Measurements from ENCODE around the gene COPS4. TPM values are rescaled to one million over a fixed set of nuclear protein-coding genes. Genes with fewer than 3 reads are reported as not detected.

COPS4 gene
- polyA plus RNA-seq, 1 donor (not counting 4 experiments of a cell fraction or from before 2014, with no cell fraction given) = 50.2 TPM

- no peaks in the 10 kb centered on the region for H3K9me1 ChIP-seq (ENCODE audit: control insufficient read depth, extremely low read depth, insufficient read depth, low read length)
- dilution Hi-C loops (cut with MboI; ENCODE audit: extremely low pct_ligation_motif_present, low sequenced_read_pairs) = no loop called here
These were observed 9.4 kb upstream of the COPS4 start for GRCh38 chr4:83025563-83025962.

GRCh38 chr4:83028976-83029375, 6.0 kb upstream of the COPS4 start:
- H3K9ac ChIP-seq (ENCODE audit: control insufficient read depth, extremely low read depth, insufficient read depth, low read length) = no peak overlapping the region
- no peaks in the 10 kb centered on the region for H4K20me1 ChIP-seq (ENCODE audit: control insufficient read depth, extremely low read depth, insufficient read depth, low read length)
- FAIRE-seq (no peak), DNase-seq (ENCODE audit: low read depth, low spot score) (no peak)
- no peak overlapping the region for H3K27ac ChIP-seq (ENCODE audit: control insufficient read depth, insufficient read depth, low read length)
- H3K9me1 ChIP-seq (ENCODE audit: control insufficient read depth, extremely low read depth, insufficient read depth, low read length) = no peaks in the 10 kb centered on the region
- H3K9me3 ChIP-seq (ENCODE audit: control insufficient read depth, low read depth, low read length) = no peaks in the 10 kb centered on the region
- TF ChIP-seq EZH2 (IDR thresholded peaks at IDR 0.05; ENCODE audit: low read length) (no peak), CTCF (optimal IDR thresholded peaks at IDR 0.05 in 1 of 3, IDR thresholded peaks at IDR 0.05 in 1 of 3, conservative IDR thresholded peaks at IDR 0.05 in 1 of 3; ENCODE audit: extremely low read depth in 1 of 3, insufficient read depth in 2 of 3, low read length in 3 of 3) (no peak)
- dilution Hi-C loops (cut with MboI; ENCODE audit: extremely low pct_ligation_motif_present, low sequenced_read_pairs) = no loop called here
- no peak overlapping the region for H2AFZ ChIP-seq (ENCODE audit: control insufficient read depth, low read length)
- no peaks in the 10 kb centered on the region for H3K4me1 ChIP-seq (ENCODE audit: control insufficient read depth, extremely low read depth, insufficient read depth, low read length)
- no peaks in the 10 kb centered on the region for H3K79me2 ChIP-seq (ENCODE audit: control insufficient read depth, insufficient read depth, low read length)
- H3K4me2 ChIP-seq (ENCODE audit: control insufficient read depth, extremely low read depth, insufficient read depth, low read depth, low read length) = no peak overlapping the region
- no peaks in the 10 kb centered on the region for H3K36me3 ChIP-seq (ENCODE audit: control insufficient read depth in 2 of 2, extremely low read depth in 1 of 2, insufficient read depth in 2 of 2, low read length in 2 of 2)
- no peak overlapping the region for H3K4me3 ChIP-seq (ENCODE audit: control insufficient read depth in 2 of 3, extremely low read depth in 1 of 3, insufficient read depth in 2 of 3, low read depth in 1 of 3, low read length in 3 of 3)
- H3K27me3 ChIP-seq (ENCODE audit: control insufficient read depth, extremely low read depth, insufficient read depth, low read length) = no peaks in the 10 kb centered on the region

More at GRCh38 chr4:83025563-83025962, 9.4 kb upstream of the COPS4 start:
- FAIRE-seq (no peak), DNase-seq (ENCODE audit: low read depth, low spot score) (no peak)
- TF ChIP-seq EZH2 (IDR thresholded peaks at IDR 0.05; ENCODE audit: low read length) (no peak), CTCF (optimal IDR thresholded peaks at IDR 0.05 in 1 of 3, IDR thresholded peaks at IDR 0.05 in 1 of 3, conservative IDR thresholded peaks at IDR 0.05 in 1 of 3; ENCODE audit: extremely low read depth in 1 of 3, insufficient read depth in 2 of 3, low read length in 3 of 3) (no peak)
- Histone ChIP-seq H3K9ac (ENCODE audit: control insufficient read depth, extremely low read depth, insufficient read depth, low read length) (no peak overlapping the region), H3K27ac (ENCODE audit: control insufficient read depth, insufficient read depth, low read length) (no peak overlapping the region), H3K79me2 (ENCODE audit: control insufficient read depth, insufficient read depth, low read length) (no peaks in the 10 kb centered on the region), H4K20me1 (ENCODE audit: control insufficient read depth, extremely low read depth, insufficient read depth, low read length) (no peaks in the 10 kb centered on the region), H3K4me3 (ENCODE audit: control insufficient read depth in 2 of 3, extremely low read depth in 1 of 3, insufficient read depth in 2 of 3, low read depth in 1 of 3, low read length in 3 of 3) (no peak overlapping the region), H2AFZ (ENCODE audit: control insufficient read depth, low read length) (no peak overlapping the region), H3K27me3 (ENCODE audit: control insufficient read depth, extremely low read depth, insufficient read depth, low read length) (no peaks in the 10 kb centered on the region), H3K4me2 (ENCODE audit: control insufficient read depth, extremely low read depth, insufficient read depth, low read depth, low read length) (no peak overlapping the region), H3K9me3 (ENCODE audit: control insufficient read depth, low read depth, low read length) (no peaks in the 10 kb centered on the region), H3K4me1 (ENCODE audit: control insufficient read depth, extremely low read depth, insufficient read depth, low read length) (no peaks in the 10 kb centered on the region), H3K36me3 (ENCODE audit: control insufficient read depth in 2 of 2, extremely low read depth in 1 of 2, insufficient read depth in 2 of 2, low read length in 2 of 2) (no peaks in the 10 kb centered on the region)
